DND-41 (cell line): ENCODE measurements around the gene MUC2.

ENCODE experiments used
- ATAC-seq: fragments of 200-7000 bp; cut with Tn5 transposase; 3 replicates; pipeline ENCODE4 v1.9.1; 2021; ENCODE audit warnings: low read depth; ENCODE audit not compliant: insufficient read depth
- DNase-seq: peaks from one replicate; pipeline ENCODE4 v3.0.0-alpha.2; 2020
- H2AFZ ChIP-seq: 2 replicates; pipeline ENCODE4 v1.6.0; 2012; ENCODE audit warnings: low read depth, low read length
- H3K27ac ChIP-seq: 2 replicates; pipeline ENCODE4 v1.5.1; 2012; ENCODE audit warnings: low read length, inconsistent platforms
- H3K27me3 ChIP-seq: fragments of 200-600 bp; sonication (generic); 2 replicates; pipeline ENCODE4 v1.6.0; 2012; ENCODE audit warnings: low read length, mild to moderate bottlenecking, inconsistent platforms; ENCODE audit not compliant: insufficient read depth, poor library complexity
- H3K36me3 ChIP-seq: 2 replicates; pipeline ENCODE4 v1.5.1; 2012; ENCODE audit warnings: low read length, inconsistent platforms; ENCODE audit not compliant: insufficient read depth
- H3K4me1 ChIP-seq: 2 replicates; pipeline ENCODE4 v1.5.1; 2012; ENCODE audit warnings: mild to moderate bottlenecking, low read length; ENCODE audit not compliant: insufficient read depth
- H3K4me2 ChIP-seq: 2 replicates; pipeline ENCODE4 v1.6.0; 2012; ENCODE audit warnings: mild to moderate bottlenecking, moderate library complexity, low read length, inconsistent platforms; ENCODE audit not compliant: insufficient read depth
- H3K4me3 ChIP-seq, 2 experiments: fragments of 200-600 bp in 1 of 2; shearing (Covaris generic) in 1 of 2; 2 replicates each; pipeline ENCODE4 v1.5.1; 2012 to 2016; ENCODE audit warnings: inconsistent platforms in 2 of 2, low read length in 2 of 2, mild to moderate bottlenecking in 2 of 2, low read depth in 1 of 2, moderate library complexity in 1 of 2
- H3K79me2 ChIP-seq: 2 replicates; pipeline ENCODE4 v1.6.0; 2012; ENCODE audit warnings: low read length, inconsistent platforms; ENCODE audit not compliant: insufficient read depth
- H3K9ac ChIP-seq: 2 replicates; pipeline ENCODE4 v1.6.0; 2012; ENCODE audit warnings: low read depth, mild to moderate bottlenecking, inconsistent platforms, low read length, moderate library complexity
- H3K9me3 ChIP-seq: 2 replicates; pipeline ENCODE4 v1.5.1; 2012; ENCODE audit warnings: low read length, moderate library complexity, mild to moderate bottlenecking, inconsistent platforms; ENCODE audit not compliant: insufficient read depth, severe bottlenecking
- H4K20me1 ChIP-seq: 2 replicates; pipeline ENCODE4 v1.6.0; 2012; ENCODE audit warnings: low read length; ENCODE audit not compliant: insufficient read depth
- CTCF ChIP-seq: IDR thresholded peaks from 2 replicates; pipeline ENCODE4 v1.5.1; 2012; ENCODE audit warnings: borderline replicate concordance, low read length, moderate library complexity, mild to moderate bottlenecking; ENCODE audit not compliant: poor library complexity, severe bottlenecking; ENCODE audit errors: extremely low read depth
- EZH2 ChIP-seq: IDR thresholded peaks from 3 replicates; pipeline ENCODE4 v1.6.1; 2012; ENCODE audit warnings: borderline replicate concordance, low read depth, mild to moderate bottlenecking, moderate library complexity, low read length, inconsistent platforms; ENCODE audit not compliant: severe bottlenecking

The MUC2 gene

GRCh38 chr11:1108246-1108900 lies 33.7 kb downstream of the MUC2 start:
- H3K4me1 ChIP-seq = no peaks in the 10 kb centered on the region
- H3K27ac ChIP-seq = no peak overlapping the region
- no peak overlapping the region for H3K4me2 ChIP-seq
- ATAC-seq (no peak), DNase-seq (no peak)
- no peaks in the 10 kb centered on the region for H3K9me3 ChIP-seq
- no peak overlapping the region for H3K4me3 ChIP-seq
- no peaks in the 10 kb centered on the region for H3K36me3 ChIP-seq
- no peak for TF ChIP-seq EZH2
- TF ChIP-seq CTCF = no peak
- no peak overlapping the region for H2AFZ ChIP-seq
- no peak overlapping the region for H3K9ac ChIP-seq
- no peaks in the 10 kb centered on the region for H4K20me1 ChIP-seq
- no peaks in the 10 kb centered on the region for H3K79me2 ChIP-seq
- H3K27me3 ChIP-seq = no peaks in the 10 kb centered on the region

GRCh38 chr11:1109101-1109917 lies 34.6 kb downstream of the MUC2 start:
- no peaks in the 10 kb centered on the region for H3K9me3 ChIP-seq
- no peaks in the 10 kb centered on the region for H3K79me2 ChIP-seq

GRCh38 chr11:1109918-1110705 lies 35.4 kb downstream of the MUC2 start:
- ATAC-seq (no peak), DNase-seq (no peak)
- H3K27ac ChIP-seq = no peak overlapping the region
- no peaks in the 10 kb centered on the region for H4K20me1 ChIP-seq
- H3K9me3 ChIP-seq = no peaks in the 10 kb centered on the region
- no peak for TF ChIP-seq EZH2
- TF ChIP-seq CTCF = no peak
- no peak overlapping the region for H3K4me3 ChIP-seq
- no peaks in the 10 kb centered on the region for H3K79me2 ChIP-seq
- H3K27me3 ChIP-seq = no peaks in the 10 kb centered on the region
- no peak overlapping the region for H3K4me2 ChIP-seq
- H3K36me3 ChIP-seq = no peaks in the 10 kb centered on the region
- no peaks in the 10 kb centered on the region for H3K4me1 ChIP-seq
- no peak overlapping the region for H3K9ac ChIP-seq
- no peak overlapping the region for H2AFZ ChIP-seq

More at GRCh38 chr11:1109101-1109917, 34.6 kb downstream of the MUC2 start:
- no peak for ATAC-seq
- no peaks in the 10 kb centered on the region for H3K27me3 ChIP-seq
- H3K36me3 ChIP-seq = no peaks in the 10 kb centered on the region
- no peak overlapping the region for H2AFZ ChIP-seq
- TF ChIP-seq EZH2 (no peak), CTCF (no peak)
- H3K4me1 ChIP-seq = no peaks in the 10 kb centered on the region
- H3K4me3 ChIP-seq = no peak overlapping the region
- no peaks in the 10 kb centered on the region for H4K20me1 ChIP-seq
- DNase-seq = no peak
- H3K27ac ChIP-seq = no peak overlapping the region
- no peak overlapping the region for H3K9ac ChIP-seq
- H3K4me2 ChIP-seq = no peak overlapping the region
